PFSK-1 (cell line): ENCODE data around the gene NDC1.

Experiments used
- FOXP2 ChIP-seq: optimal IDR thresholded peaks from 2 replicates; pipeline ENCODE3; 2011; ENCODE audit warnings: borderline replicate concordance, control low read depth, inconsistent platforms; ENCODE audit not compliant: insufficient read depth; ENCODE audit errors: extremely low read length, extremely low read depth
- POLR2AphosphoS5 ChIP-seq: IDR thresholded peaks from 2 replicates; pipeline ENCODE4 v1.6.1; 2012; ENCODE audit warnings: low read depth, mild to moderate bottlenecking, control low read depth, low read length, moderate library complexity
- SIN3A ChIP-seq: IDR thresholded peaks from 2 replicates; pipeline ENCODE4 v1.6.1; 2012; ENCODE audit warnings: mild to moderate bottlenecking, low read length, moderate library complexity, borderline replicate concordance; ENCODE audit not compliant: insufficient read depth
- TAF1 ChIP-seq: IDR thresholded peaks from 2 replicates; pipeline ENCODE4 v1.6.1; 2012; ENCODE audit warnings: low read length, control low read depth, borderline replicate concordance; ENCODE audit not compliant: insufficient read depth
- TF ChIP-seq, protein P1 (sequence below), 2 experiments: IDR thresholded peaks; 2 replicates each; pipeline versions ENCODE4 v1.6.1 to v1.8.0; 2011 to 2012; ENCODE audit warnings: low read depth in 2 of 2, low read length in 2 of 2, control low read depth in 1 of 2, inconsistent platforms in 1 of 2, mild to moderate bottlenecking in 1 of 2, moderate library complexity in 1 of 2; ENCODE audit not compliant: insufficient read depth in 1 of 2

DNA sequence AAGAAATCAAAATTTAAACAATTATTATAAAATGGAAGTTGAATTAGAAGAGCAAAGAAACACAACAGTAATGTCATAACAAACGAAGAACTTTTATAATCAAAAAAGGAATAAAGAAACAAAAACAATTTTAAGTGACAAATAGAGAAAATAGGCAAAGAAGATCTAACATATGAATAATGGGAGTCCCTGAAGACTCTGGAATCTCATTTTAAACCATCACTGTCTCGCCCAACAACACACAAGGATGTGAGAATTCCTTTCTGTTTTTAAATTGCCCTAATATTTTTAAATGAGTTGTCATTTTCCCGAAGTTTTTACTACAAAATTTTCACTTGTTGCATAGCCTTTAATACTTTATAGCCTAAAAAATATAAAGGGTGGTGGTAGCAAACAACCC, 4.3 kb upstream of the NDC1 start:
- TF ChIP-seq TAF1 (no peak), POLR2AphosphoS5 (no peak), FOXP2 (no peak), SIN3A (no peak)
- TF ChIP-seq, protein P1, sequence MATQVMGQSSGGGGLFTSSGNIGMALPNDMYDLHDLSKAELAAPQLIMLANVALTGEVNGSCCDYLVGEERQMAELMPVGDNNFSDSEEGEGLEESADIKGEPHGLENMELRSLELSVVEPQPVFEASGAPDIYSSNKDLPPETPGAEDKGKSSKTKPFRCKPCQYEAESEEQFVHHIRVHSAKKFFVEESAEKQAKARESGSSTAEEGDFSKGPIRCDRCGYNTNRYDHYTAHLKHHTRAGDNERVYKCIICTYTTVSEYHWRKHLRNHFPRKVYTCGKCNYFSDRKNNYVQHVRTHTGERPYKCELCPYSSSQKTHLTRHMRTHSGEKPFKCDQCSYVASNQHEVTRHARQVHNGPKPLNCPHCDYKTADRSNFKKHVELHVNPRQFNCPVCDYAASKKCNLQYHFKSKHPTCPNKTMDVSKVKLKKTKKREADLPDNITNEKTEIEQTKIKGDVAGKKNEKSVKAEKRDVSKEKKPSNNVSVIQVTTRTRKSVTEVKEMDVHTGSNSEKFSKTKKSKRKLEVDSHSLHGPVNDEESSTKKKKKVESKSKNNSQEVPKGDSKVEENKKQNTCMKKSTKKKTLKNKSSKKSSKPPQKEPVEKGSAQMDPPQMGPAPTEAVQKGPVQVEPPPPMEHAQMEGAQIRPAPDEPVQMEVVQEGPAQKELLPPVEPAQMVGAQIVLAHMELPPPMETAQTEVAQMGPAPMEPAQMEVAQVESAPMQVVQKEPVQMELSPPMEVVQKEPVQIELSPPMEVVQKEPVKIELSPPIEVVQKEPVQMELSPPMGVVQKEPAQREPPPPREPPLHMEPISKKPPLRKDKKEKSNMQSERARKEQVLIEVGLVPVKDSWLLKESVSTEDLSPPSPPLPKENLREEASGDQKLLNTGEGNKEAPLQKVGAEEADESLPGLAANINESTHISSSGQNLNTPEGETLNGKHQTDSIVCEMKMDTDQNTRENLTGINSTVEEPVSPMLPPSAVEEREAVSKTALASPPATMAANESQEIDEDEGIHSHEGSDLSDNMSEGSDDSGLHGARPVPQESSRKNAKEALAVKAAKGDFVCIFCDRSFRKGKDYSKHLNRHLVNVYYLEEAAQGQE (IDR thresholded peaks at IDR 0.05; ENCODE audit: insufficient read depth in 1 of 2, low read depth in 2 of 2, low read length in 2 of 2), result no peak
